Hematopoietic multipotent progenitor cell treated with erythropoietin and hydrocortisone succinate and interleukin-3 and kit ligand, for 4 days (in vitro differentiated cells): Measurements from ENCODE around the gene PAFAH2.
A peak's percentile ranks its signal among the peaks of the same experiment; 100 is the strongest.
"Not testable (repeated sequence)": the region's sequence is repeated elsewhere in the genome, so short reads cannot be mapped to it uniquely, and the experiment has no call there.

Source experiments
- DNase-seq: peaks from one replicate; pipeline ENCODE4 v3.0.0-alpha.2; 2015

The PAFAH2 gene

GRCh38 chr1:26009796-26010447 lies 12.1 kb upstream of the PAFAH2 start:
- DNase-seq = peak; percentile 64

- DNase-seq = no peak
Observed at GRCh38 chr1:26006710-26007109, 8.8 kb upstream of the PAFAH2 start.

GRCh38 chr1:26005434-26006105 lies 7.7 kb upstream of the PAFAH2 start:
- DNase-seq = no peak

GRCh38 chr1:26003756-26004155 lies 5.9 kb upstream of the PAFAH2 start:
- DNase-seq = no peak

- no peak for DNase-seq
Observed at GRCh38 chr1:26003262-26003661, 5.4 kb upstream of the PAFAH2 start.

GRCh38 chr1:25999041-25999800 lies 1.4 kb upstream of the PAFAH2 start:
- no peak for DNase-seq

- DNase-seq = peak; percentile 93
Observed at GRCh38 chr1:25996966-25997827, 666 bp downstream of the PAFAH2 start.

- no peak for DNase-seq
Observed at GRCh38 chr1:25994402-25995150, 3.3 kb downstream of the PAFAH2 start.

GRCh38 chr1:25993197-25993951 lies 4.5 kb downstream of the PAFAH2 start:
- peak; percentile 43 for DNase-seq

- DNase-seq = no peak
Observed at GRCh38 chr1:25992689-25993171, 5.1 kb downstream of the PAFAH2 start.

GRCh38 chr1:25991937-25992688 lies 5.8 kb downstream of the PAFAH2 start:
- DNase-seq = no peak

- peak; percentile 79 for DNase-seq
Observed at GRCh38 chr1:25990702-25991395, 7.0 kb downstream of the PAFAH2 start.

GRCh38 chr1:25990251-25990650 lies 7.6 kb downstream of the PAFAH2 start:
- no peak for DNase-seq

GRCh38 chr1:25989440-25990234 lies 8.2 kb downstream of the PAFAH2 start:
- no peak for DNase-seq

GRCh38 chr1:25987951-25988350 lies 9.9 kb downstream of the PAFAH2 start:
- no peak for DNase-seq

GRCh38 chr1:25986773-25987172 lies 11.1 kb downstream of the PAFAH2 start:
- not testable (repeated sequence) for DNase-seq

GRCh38 chr1:25985670-25986069 lies 12.2 kb downstream of the PAFAH2 start:
- DNase-seq = no peak

- DNase-seq = no peak
Observed at GRCh38 chr1:25985171-25985570, 12.7 kb downstream of the PAFAH2 start.

- no peak for DNase-seq
Observed at GRCh38 chr1:25979210-25979609, 18.7 kb downstream of the PAFAH2 start.
